GM18498 (cell line): ENCODE data around the gene GPR62.

ENCODE experiments used
- ATAC-seq: cut with Tn5 transposase; IDR thresholded peaks from one replicate; pipeline ENCODE4 v1.9.1; 2021; ENCODE audit warnings: mild to moderate bottlenecking, moderate library complexity; ENCODE audit not compliant: unreplicated experiment

GPR62 gene

GRCh38 chr3:51954105-51954504, 1.1 kb upstream of the GPR62 start:
- ATAC-seq, result no peak

GRCh38 chr3:51954713-51955112, 468 bp upstream of the GPR62 start:
- ATAC-seq, result no peak

- peak; percentile 60 for ATAC-seq
Measured at GRCh38 chr3:51955893-51956770, 951 bp downstream of the GPR62 start.

- no peak for ATAC-seq
Measured at GRCh38 chr3:51957520-51958205, 2.5 kb downstream of the GPR62 start.

GRCh38 chr3:51958603-51959521, 3.7 kb downstream of the GPR62 start:
- ATAC-seq, result no peak

- ATAC-seq, result no peak
Measured at GRCh38 chr3:51959651-51960050, 4.5 kb downstream of the GPR62 start.

- no peak for ATAC-seq
Measured at GRCh38 chr3:51960386-51960785, 5.2 kb downstream of the GPR62 start.

- ATAC-seq, result no peak
Measured at GRCh38 chr3:51961011-51961410, 5.8 kb downstream of the GPR62 start.

GRCh38 chr3:51961602-51962569, 6.7 kb downstream of the GPR62 start:
- ATAC-seq, result no peak

- ATAC-seq, result no peak
Measured at GRCh38 chr3:51962854-51963530, 7.8 kb downstream of the GPR62 start.

GRCh38 chr3:51963951-51964451, 8.8 kb downstream of the GPR62 start:
- ATAC-seq, result no peak

GRCh38 chr3:51964521-51964920, 9.3 kb downstream of the GPR62 start:
- ATAC-seq, result no peak

GRCh38 chr3:51966016-51966415, 10.8 kb downstream of the GPR62 start:
- no peak for ATAC-seq

GRCh38 chr3:51966486-51966885, 11.3 kb downstream of the GPR62 start:
- no peak for ATAC-seq

GRCh38 chr3:51966922-51967383, 11.8 kb downstream of the GPR62 start:
- ATAC-seq, result peak; percentile 42

- peak; percentile 67 for ATAC-seq
Measured at GRCh38 chr3:51967384-51968169, 12.4 kb downstream of the GPR62 start, which contains the start of gene PCBP4. TSS of gene PCBP4 (minus strand) at chr3:51967454. CDS start at chr3:51961240, 6,214 bp downstream.

- ATAC-seq, result no peak
Measured at GRCh38 chr3:51968170-51968775, 13.1 kb downstream of the GPR62 start.
